Uterus (tissue), 2 donors: ENCODE measurements around the gene CTAGE8.
"Not testable (repeated sequence)": the region's sequence is repeated elsewhere in the genome, so short reads cannot be mapped to it uniquely, and the experiment has no call there.

ENCODE experiments used
- CTCF ChIP-seq, 4 experiments: fragments of 200-600 bp in 2 of 4; fragments of 450-650 bp in 2 of 4; sonication (generic) in 2 of 4; IDR thresholded peaks; one replicate each; pipeline ENCODE4 v1.5.1; 2016 to 2019; ENCODE audit warnings: antibody characterized with exemption in 4 of 4, mild to moderate bottlenecking in 2 of 4, moderate library complexity in 1 of 4
- POLR2A ChIP-seq, 2 donors: fragments of 450-650 bp; IDR thresholded peaks; one replicate each; pipeline ENCODE4 v1.6.1; 2016; ENCODE audit warnings: antibody characterized with exemption in 2 of 2, mild to moderate bottlenecking in 1 of 2, moderate library complexity in 1 of 2

- not testable (repeated sequence) for TF ChIP-seq CTCF, POLR2A (IDR thresholded peaks at IDR 0.05)
These were observed 13.4 kb upstream of the CTAGE8 start for GRCh38 chr7:144282490-144282889.
